ENCODE data around the gene B4GALT4.

Gene B4GALT4

DNA sequence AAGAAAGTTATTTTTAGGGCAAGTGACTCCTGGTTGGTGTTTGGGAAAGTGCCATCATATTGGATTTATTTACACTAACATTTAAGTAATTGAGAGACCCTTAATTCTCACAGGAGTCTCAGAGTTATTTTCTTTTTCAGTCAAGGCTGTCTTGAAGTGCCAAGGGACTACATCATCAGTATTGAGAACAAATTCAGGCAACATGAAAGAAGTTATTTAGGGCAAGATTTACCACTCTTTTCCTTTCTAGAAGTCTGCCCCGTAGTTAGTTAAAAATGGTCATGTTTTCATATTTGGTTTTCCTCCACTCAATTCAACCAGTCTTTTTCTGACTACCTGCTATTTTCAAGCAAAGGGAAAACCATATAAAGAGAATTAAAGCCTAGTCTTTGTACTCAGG, 6.1 kb downstream of the B4GALT4 start:
- Histone ChIP-seq H3K4me3 (ENCODE audit: low read length, poor library complexity, severe bottlenecking) (no peak overlapping the region), H3K27me3 (ENCODE audit: insufficient read depth, low read length, poor library complexity, severe bottlenecking) (no peaks in the 10 kb centered on the region), H3K4me2 (ENCODE audit: low read depth, low read length, poor library complexity, severe bottlenecking) (no peak overlapping the region), H3K36me3 (ENCODE audit: insufficient read depth, low read length) (peaks cover 22% of the 10 kb centered on the region; the same call in 1 of the 2 replicates), H3K9me2 (replicated peaks; ENCODE audit: low read depth, low read length) (no peaks in the 10 kb centered on the region), H2AFZ (ENCODE audit: low read length) (no peak overlapping the region), H3K9me3 (ENCODE audit: insufficient read depth, low read depth, low read length) (no peaks in the 10 kb centered on the region), H3K4me1 (ENCODE audit: insufficient read depth, low read length, poor library complexity, severe bottlenecking) (peaks cover 41% of the 10 kb centered on the region), H3K79me2 (ENCODE audit: insufficient read depth, low read length) (peaks cover 31% of the 10 kb centered on the region; the same call in 1 of the 2 replicates), H4K20me1 (ENCODE audit: insufficient read depth, low read length, poor library complexity, severe bottlenecking) (peaks cover 13% of the 10 kb centered on the region), H3K9ac (ENCODE audit: low read depth, low read length, poor library complexity, severe bottlenecking) (no peak overlapping the region), H3F3A (ENCODE audit: low read depth) (peaks cover 4% of the 10 kb centered on the region; the same call in 1 of the 2 replicates)
- TF ChIP-seq EZH2phosphoT487 (IDR thresholded peaks at IDR 0.05; ENCODE audit: borderline replicate concordance) = no peak

DNA sequence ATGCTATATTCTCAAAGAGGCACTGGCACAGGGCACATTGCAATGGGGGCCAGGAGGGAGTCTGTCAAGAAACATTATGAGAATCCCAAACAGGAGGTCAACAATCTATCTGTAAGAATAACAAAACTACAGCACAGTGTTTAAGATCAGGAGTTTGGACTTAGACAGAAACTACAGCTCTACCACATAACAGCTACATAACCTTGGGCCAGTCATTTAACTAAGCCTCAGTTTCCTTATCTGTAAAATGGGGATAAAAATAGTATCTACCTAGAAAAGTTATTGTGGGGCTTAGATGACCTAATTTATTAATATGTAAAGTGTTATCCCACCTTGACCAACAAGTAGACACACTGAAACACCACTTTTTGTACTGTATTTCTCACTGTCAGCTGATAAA, 9.9 kb downstream of the B4GALT4 start:
- Histone ChIP-seq H3K4me3 (ENCODE audit: low read length, poor library complexity, severe bottlenecking) (no peak overlapping the region), H4K20me1 (ENCODE audit: insufficient read depth, low read length, poor library complexity, severe bottlenecking) (no peaks in the 10 kb centered on the region), H2AFZ (ENCODE audit: low read length) (no peak overlapping the region), H3K9me2 (replicated peaks; ENCODE audit: low read depth, low read length) (no peaks in the 10 kb centered on the region), H3K36me3 (ENCODE audit: insufficient read depth, low read length) (peaks cover 46% of the 10 kb centered on the region; the same call in 1 of the 2 replicates), H3K9me3 (ENCODE audit: insufficient read depth, low read depth, low read length) (no peaks in the 10 kb centered on the region), H3K79me2 (ENCODE audit: insufficient read depth, low read length) (no peaks in the 10 kb centered on the region; the same call in 1 of the 2 replicates), H3K4me1 (ENCODE audit: insufficient read depth, low read length, poor library complexity, severe bottlenecking) (peaks cover 14% of the 10 kb centered on the region), H3K9ac (ENCODE audit: low read depth, low read length, poor library complexity, severe bottlenecking) (no peak overlapping the region), H3F3A (ENCODE audit: low read depth) (no peaks in the 10 kb centered on the region), H3K4me2 (ENCODE audit: low read depth, low read length, poor library complexity, severe bottlenecking) (no peak overlapping the region), H3K27me3 (ENCODE audit: insufficient read depth, low read length, poor library complexity, severe bottlenecking) (no peaks in the 10 kb centered on the region)
- TF ChIP-seq, protein P1, sequence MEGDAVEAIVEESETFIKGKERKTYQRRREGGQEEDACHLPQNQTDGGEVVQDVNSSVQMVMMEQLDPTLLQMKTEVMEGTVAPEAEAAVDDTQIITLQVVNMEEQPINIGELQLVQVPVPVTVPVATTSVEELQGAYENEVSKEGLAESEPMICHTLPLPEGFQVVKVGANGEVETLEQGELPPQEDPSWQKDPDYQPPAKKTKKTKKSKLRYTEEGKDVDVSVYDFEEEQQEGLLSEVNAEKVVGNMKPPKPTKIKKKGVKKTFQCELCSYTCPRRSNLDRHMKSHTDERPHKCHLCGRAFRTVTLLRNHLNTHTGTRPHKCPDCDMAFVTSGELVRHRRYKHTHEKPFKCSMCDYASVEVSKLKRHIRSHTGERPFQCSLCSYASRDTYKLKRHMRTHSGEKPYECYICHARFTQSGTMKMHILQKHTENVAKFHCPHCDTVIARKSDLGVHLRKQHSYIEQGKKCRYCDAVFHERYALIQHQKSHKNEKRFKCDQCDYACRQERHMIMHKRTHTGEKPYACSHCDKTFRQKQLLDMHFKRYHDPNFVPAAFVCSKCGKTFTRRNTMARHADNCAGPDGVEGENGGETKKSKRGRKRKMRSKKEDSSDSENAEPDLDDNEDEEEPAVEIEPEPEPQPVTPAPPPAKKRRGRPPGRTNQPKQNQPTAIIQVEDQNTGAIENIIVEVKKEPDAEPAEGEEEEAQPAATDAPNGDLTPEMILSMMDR (conservative IDR thresholded peaks at IDR 0.05; ENCODE audit: low read length) = no peak
- TF ChIP-seq EZH2phosphoT487 (IDR thresholded peaks at IDR 0.05; ENCODE audit: borderline replicate concordance) = no peak

GRCh38 chr3:119230071-119230470, 10.6 kb downstream of the B4GALT4 start:
- Histone ChIP-seq H3K4me1 (ENCODE audit: insufficient read depth, low read length, poor library complexity, severe bottlenecking) (peaks cover 9% of the 10 kb centered on the region), H3K9me2 (replicated peaks; ENCODE audit: low read depth, low read length) (no peaks in the 10 kb centered on the region), H3K4me3 (ENCODE audit: low read length, poor library complexity, severe bottlenecking) (no peak overlapping the region), H3K9ac (ENCODE audit: low read depth, low read length, poor library complexity, severe bottlenecking) (no peak overlapping the region), H3F3A (ENCODE audit: low read depth) (no peaks in the 10 kb centered on the region), H3K4me2 (ENCODE audit: low read depth, low read length, poor library complexity, severe bottlenecking) (no peak overlapping the region), H3K79me2 (ENCODE audit: insufficient read depth, low read length) (no peaks in the 10 kb centered on the region; the same call in 1 of the 2 replicates), H4K20me1 (ENCODE audit: insufficient read depth, low read length, poor library complexity, severe bottlenecking) (no peaks in the 10 kb centered on the region), H2AFZ (ENCODE audit: low read length) (no peak overlapping the region), H3K27me3 (ENCODE audit: insufficient read depth, low read length, poor library complexity, severe bottlenecking) (no peaks in the 10 kb centered on the region), H3K9me3 (ENCODE audit: insufficient read depth, low read depth, low read length) (no peaks in the 10 kb centered on the region), H3K36me3 (ENCODE audit: insufficient read depth, low read length) (peaks cover 42% of the 10 kb centered on the region; the same call in 1 of the 2 replicates)
- no peak for TF ChIP-seq EZH2phosphoT487 (IDR thresholded peaks at IDR 0.05; ENCODE audit: borderline replicate concordance)
- TF ChIP-seq, protein P1 (conservative IDR thresholded peaks at IDR 0.05; ENCODE audit: low read length) = no peak

DNA sequence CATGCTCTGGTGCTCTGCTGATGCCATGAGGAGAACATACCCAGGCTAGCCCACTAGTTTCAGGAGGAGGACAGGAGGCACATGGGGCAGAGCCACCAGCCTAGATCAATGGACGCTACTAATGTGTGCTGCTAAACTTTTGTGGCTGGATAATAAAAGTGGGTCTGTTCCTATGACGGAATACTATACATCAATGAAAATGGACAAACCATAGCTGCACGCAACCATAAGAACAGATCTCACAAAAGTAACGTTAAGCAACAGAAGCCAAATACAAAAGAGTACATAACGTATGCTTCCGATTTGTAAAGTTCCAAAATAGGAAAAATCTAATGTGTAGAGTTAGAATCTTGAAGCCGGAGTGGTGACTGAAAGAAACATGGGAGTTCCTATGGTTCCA, 11.5 kb downstream of the B4GALT4 start:
- Histone ChIP-seq H4K20me1 (ENCODE audit: insufficient read depth, low read length, poor library complexity, severe bottlenecking) (no peaks in the 10 kb centered on the region), H3K4me3 (ENCODE audit: low read length, poor library complexity, severe bottlenecking) (no peak overlapping the region), H3K79me2 (ENCODE audit: insufficient read depth, low read length) (no peaks in the 10 kb centered on the region; the same call in 1 of the 2 replicates), H3K9me3 (ENCODE audit: insufficient read depth, low read depth, low read length) (no peaks in the 10 kb centered on the region), H3F3A (ENCODE audit: low read depth) (no peaks in the 10 kb centered on the region), H3K4me2 (ENCODE audit: low read depth, low read length, poor library complexity, severe bottlenecking) (no peak overlapping the region), H3K9ac (ENCODE audit: low read depth, low read length, poor library complexity, severe bottlenecking) (no peak overlapping the region), H3K4me1 (ENCODE audit: insufficient read depth, low read length, poor library complexity, severe bottlenecking) (peaks cover 6% of the 10 kb centered on the region), H2AFZ (ENCODE audit: low read length) (no peak overlapping the region), H3K36me3 (ENCODE audit: insufficient read depth, low read length) (peaks cover 44% of the 10 kb centered on the region; the same call in 1 of the 2 replicates), H3K27me3 (ENCODE audit: insufficient read depth, low read length, poor library complexity, severe bottlenecking) (no peaks in the 10 kb centered on the region), H3K9me2 (replicated peaks; ENCODE audit: low read depth, low read length) (no peaks in the 10 kb centered on the region)
- TF ChIP-seq EZH2phosphoT487 (IDR thresholded peaks at IDR 0.05; ENCODE audit: borderline replicate concordance) = no peak
- TF ChIP-seq, protein P1 (conservative IDR thresholded peaks at IDR 0.05; ENCODE audit: low read length) = no peak
